Liver (tissue), 9 donors: ENCODE results near the gene WSCD2. TPM values are rescaled to one million over a fixed set of nuclear protein-coding genes. Genes with fewer than 3 reads are reported as not detected.

Experiments
- DNase-seq: peaks from one replicate; pipeline ENCODE4 v3.0.0-alpha.2; 2017; ENCODE audit warnings: low spot score
- H3K27ac ChIP-seq, 2 donors: one replicate each; pipeline ENCODE4 v1.7.0; 2013; ENCODE audit warnings: inconsistent platforms in 2 of 2, low read length in 2 of 2, control low read depth in 1 of 2, low read depth in 1 of 2, mild to moderate bottlenecking in 1 of 2
- H3K27me3 ChIP-seq, 4 donors: one replicate each; pipeline versions ENCODE4 v1.6.1 to v1.7.0; 2013; ENCODE audit warnings: low read length in 3 of 4, inconsistent platforms in 1 of 4, mild to moderate bottlenecking in 1 of 4, moderate library complexity in 1 of 4; ENCODE audit not compliant: control insufficient read depth in 4 of 4, insufficient read depth in 4 of 4
- H3K36me3 ChIP-seq, 4 donors: one replicate each; pipeline versions ENCODE4 v1.6.1 to v1.7.0; 2013; ENCODE audit warnings: low read length in 3 of 4, mild to moderate bottlenecking in 3 of 4, low read depth in 1 of 4, moderate library complexity in 1 of 4; ENCODE audit not compliant: control insufficient read depth in 4 of 4, insufficient read depth in 3 of 4
- H3K4me1 ChIP-seq, 4 donors: one replicate each; pipeline versions ENCODE4 v1.6.1 to v1.7.0; 2013; ENCODE audit warnings: low read length in 3 of 4, mild to moderate bottlenecking in 3 of 4, moderate library complexity in 1 of 4; ENCODE audit not compliant: control insufficient read depth in 4 of 4, insufficient read depth in 4 of 4
- H3K4me3 ChIP-seq, 3 donors: one replicate each; pipeline versions ENCODE4 v1.6.1 to v1.7.0; 2013; ENCODE audit warnings: low read length in 3 of 3, control low read depth in 1 of 3, low read depth in 1 of 3, mild to moderate bottlenecking in 1 of 3
- H3K9ac ChIP-seq, 2 donors: one replicate each; pipeline ENCODE4 v1.7.0; 2013; ENCODE audit warnings: low read length in 2 of 2, mild to moderate bottlenecking in 2 of 2, moderate library complexity in 2 of 2, control low read depth in 1 of 2, low read depth in 1 of 2
- H3K9me3 ChIP-seq, 4 donors: one replicate each; pipeline versions ENCODE4 v1.6.1 to v1.7.0; 2013; ENCODE audit warnings: low read length in 3 of 4; ENCODE audit not compliant: control insufficient read depth in 4 of 4
- ATF3 ChIP-seq: IDR thresholded peaks from 2 replicates; pipeline ENCODE4 v1.6.1; 2016; ENCODE audit warnings: antibody characterized with exemption
- CTCF ChIP-seq: fragments of 150-350 bp; IDR thresholded peaks from 2 replicates; pipeline ENCODE4 v1.5.1; 2017; ENCODE audit warnings: improper control_type of control experiment, low read depth, low read length; ENCODE audit not compliant: missing input control
- EGR1 ChIP-seq, 2 donors: IDR thresholded peaks; 2 replicates each; pipeline ENCODE4 v1.6.1; 2016 to 2018; ENCODE audit warnings: antibody characterized with exemption in 2 of 2, low read depth in 2 of 2
- FOXA2 ChIP-seq: IDR thresholded peaks from 2 replicates; pipeline ENCODE4 v1.6.1; 2016; ENCODE audit warnings: antibody characterized with exemption
- GABPA ChIP-seq, 2 donors: IDR thresholded peaks in 1 of 2; conservative IDR thresholded peaks in 1 of 2; 2 replicates each; pipeline ENCODE4 v1.6.1; 2016; ENCODE audit warnings: antibody characterized with exemption in 2 of 2, mild to moderate bottlenecking in 1 of 2, moderate library complexity in 1 of 2
- HNF4A ChIP-seq, 2 donors: conservative IDR thresholded peaks; 2 replicates each; pipeline ENCODE4 v1.6.1; 2016; ENCODE audit warnings: antibody characterized with exemption in 2 of 2, mild to moderate bottlenecking in 2 of 2
- HNF4G ChIP-seq: IDR thresholded peaks from 2 replicates; pipeline ENCODE4 v1.6.1; 2016; ENCODE audit warnings: antibody characterized with exemption
- JUND ChIP-seq, 2 donors: IDR thresholded peaks; 2 replicates each; pipeline ENCODE4 v1.6.1; 2016; ENCODE audit warnings: antibody characterized with exemption in 2 of 2
- MAX ChIP-seq: IDR thresholded peaks from 2 replicates; pipeline ENCODE4 v1.6.1; 2016; ENCODE audit warnings: antibody characterized with exemption
- NR2F2 ChIP-seq: IDR thresholded peaks from 2 replicates; pipeline ENCODE4 v1.6.1; 2016; ENCODE audit warnings: antibody characterized with exemption
- RAD21 ChIP-seq, 2 donors: IDR thresholded peaks; 2 replicates each; pipeline ENCODE4 v1.6.1; 2016; ENCODE audit warnings: antibody characterized with exemption in 2 of 2, mild to moderate bottlenecking in 2 of 2
- REST ChIP-seq: IDR thresholded peaks from 2 replicates; pipeline ENCODE4 v1.6.1; 2016; ENCODE audit warnings: antibody characterized with exemption, mild to moderate bottlenecking
- RXRA ChIP-seq, 2 donors: IDR thresholded peaks; 2 replicates each; pipeline ENCODE4 v1.6.1; 2017 to 2018; ENCODE audit warnings: antibody characterized with exemption in 2 of 2, mild to moderate bottlenecking in 1 of 2
- SP1 ChIP-seq: IDR thresholded peaks from 2 replicates; pipeline ENCODE4 v1.6.1; 2018; ENCODE audit warnings: antibody characterized with exemption, mild to moderate bottlenecking
- TAF1 ChIP-seq: conservative IDR thresholded peaks from 2 replicates; pipeline ENCODE4 v1.6.1; 2016; ENCODE audit warnings: antibody characterized with exemption, mild to moderate bottlenecking
- YY1 ChIP-seq: IDR thresholded peaks from 2 replicates; pipeline ENCODE4 v1.6.1; 2016; ENCODE audit warnings: antibody characterized with exemption, mild to moderate bottlenecking
- ZBTB33 ChIP-seq: IDR thresholded peaks from 2 replicates; pipeline ENCODE4 v1.6.1; 2016; ENCODE audit warnings: antibody characterized with exemption
- WGBS: extraction: QIAGEN DNeasy Blood & Tissue Kit; methylation state at CpG from one replicate; pipeline ENCODE4 v1.1.7; 2013; 5-methylcytosine and 5-hydroxymethylcytosine counted together
- polyA plus RNA-seq, 2 donors: library from polyadenylated mRNA; stranded (reverse) in 1 of 2; unstranded in 1 of 2; fragments of 200-250 nt in 1 of 2; fragments of >200 nt in 1 of 2; fragmentation: Nextera tagmentation in 1 of 2; extraction: Ambion mirVana in 1 of 2; gene quantifications; one replicate each; pipeline versions ENCODE4 v1.2.1 to v1.2.3, GENCODE V29; 2013 to 2015
- total RNA-seq, 2 donors: library from RNA; depleted of rRNA; stranded (reverse); fragments of >200 nt; gene quantifications; one replicate each; pipeline ENCODE4 v1.2.3, GENCODE V29; 2014
- donor health status: healthy.
- donor health status: healthy.
- donor health status: healthy.
- donor health status: healthy.
- donor health status: healthy.

WSCD2 gene
- total and polyA plus RNA-seq, 4 donors: under 0.01 to 0.09 (median 0.05) TPM; not detected in 1

- Histone ChIP-seq H3K9me3 (peaks cover 0 to 8% (median 3%) of the 10 kb centered on the region in 4 donors), H3K4me1 (no peaks in the 10 kb centered on the region), H3K27me3 (peaks cover 0 to 2% (median 0%) of the 10 kb centered on the region in 4 donors), H3K4me3 (no peak overlapping the region), H3K27ac (no peak overlapping the region), H3K36me3 (no peaks in the 10 kb centered on the region), H3K9ac (no peak overlapping the region)
- 45% methylated on average over 34 of the region's 34 CpGs for WGBS
- no peak for DNase-seq
- TF ChIP-seq RAD21 (IDR thresholded peaks at IDR 0.05) (no peak), CTCF (no peak), TAF1 (no peak), MAX (no peak), EGR1 (IDR thresholded peaks at IDR 0.05; ENCODE audit: low read depth in 2 of 2) (no peak), ZBTB33 (no peak), YY1 (no peak), RXRA (IDR thresholded peaks at IDR 0.05) (no peak), HNF4G (no peak), GABPA (IDR thresholded peaks at IDR 0.05 in 1 of 2, conservative IDR thresholded peaks at IDR 0.05 in 1 of 2) (no peak), NR2F2 (no peak), HNF4A (conservative IDR thresholded peaks at IDR 0.05) (no peak), JUND (IDR thresholded peaks at IDR 0.05) (no peak)
Observed at GRCh38 chr12:108240027-108240785, 111.1 kb downstream of the WSCD2 start.

- WGBS: 80% methylated on average over 4 of the region's 4 CpGs
- no peaks in the 10 kb centered on the region for H3K36me3 ChIP-seq
- no peaks in the 10 kb centered on the region for H3K4me1 ChIP-seq
- no peak overlapping the region for H3K4me3 ChIP-seq
- no peak overlapping the region for H3K27ac ChIP-seq
- DNase-seq: no peak
- H3K9me3 ChIP-seq: peaks cover 0 to 8% (median 3%) of the 10 kb centered on the region in 4 donors
- H3K9ac ChIP-seq: no peak overlapping the region
- H3K27me3 ChIP-seq: peaks cover 0 to 2% (median 0%) of the 10 kb centered on the region in 4 donors
- TF ChIP-seq NR2F2: no peak
- TF ChIP-seq ATF3: no peak
- TF ChIP-seq TAF1: no peak
- no peak for TF ChIP-seq FOXA2
- no peak for TF ChIP-seq REST
- TF ChIP-seq RXRA (IDR thresholded peaks at IDR 0.05): no peak
- TF ChIP-seq MAX: no peak
- TF ChIP-seq CTCF: no peak
- TF ChIP-seq YY1: no peak
- no peak for TF ChIP-seq SP1
Observed at GRCh38 chr12:108240928-108241327, 111.8 kb downstream of the WSCD2 start.
